GM18870 (cell line): ENCODE data around the gene NFATC2.
"Not testable (repeated sequence)": the region's sequence is repeated elsewhere in the genome, so short reads cannot be mapped to it uniquely, and the experiment has no call there.

ENCODE experiments used
- ATAC-seq: cut with Tn5 transposase; IDR thresholded peaks from one replicate; pipeline ENCODE4 v1.9.1; 2021; ENCODE audit warnings: moderate library complexity; ENCODE audit not compliant: unreplicated experiment

The NFATC2 gene

DNA sequence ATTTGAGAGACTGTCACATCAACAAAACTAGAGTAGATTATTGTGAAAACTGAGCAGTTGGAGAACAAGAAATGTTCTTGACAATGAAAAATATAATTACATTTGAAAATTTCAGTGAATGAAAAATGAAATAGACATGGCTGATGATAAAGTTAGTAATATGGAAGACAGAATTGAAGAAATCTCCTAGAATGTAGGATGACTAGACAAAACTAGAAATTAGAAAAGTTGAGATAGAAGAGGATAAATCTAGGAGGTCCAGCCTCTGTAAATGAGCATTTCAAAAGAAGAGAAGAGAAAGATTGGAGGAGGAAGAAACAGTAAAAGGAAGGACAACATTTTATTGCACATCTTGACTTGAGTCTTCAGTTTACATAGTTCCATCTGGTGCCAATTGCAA, 178.7 kb downstream of the NFATC2 start:
- ATAC-seq = no peak

DNA sequence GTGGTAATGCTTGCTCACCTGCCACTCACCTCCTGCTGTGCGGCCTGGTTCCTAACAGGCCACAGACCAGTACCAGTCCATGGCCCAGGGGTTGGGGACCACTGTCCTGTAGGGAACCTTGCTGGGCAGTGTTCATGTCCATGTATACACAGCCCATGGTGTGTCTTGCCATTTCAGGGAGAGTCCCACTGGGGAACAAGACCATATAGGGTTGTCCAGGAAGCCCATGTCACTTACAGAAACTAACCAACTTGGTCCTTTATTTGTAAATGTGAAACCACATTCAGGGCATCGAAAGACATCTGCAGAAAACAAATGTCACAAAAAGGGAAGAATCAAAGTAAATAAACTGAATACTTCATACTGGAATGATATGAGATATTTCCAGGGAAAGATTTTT, 179.1 kb downstream of the NFATC2 start:
- ATAC-seq = no peak

DNA sequence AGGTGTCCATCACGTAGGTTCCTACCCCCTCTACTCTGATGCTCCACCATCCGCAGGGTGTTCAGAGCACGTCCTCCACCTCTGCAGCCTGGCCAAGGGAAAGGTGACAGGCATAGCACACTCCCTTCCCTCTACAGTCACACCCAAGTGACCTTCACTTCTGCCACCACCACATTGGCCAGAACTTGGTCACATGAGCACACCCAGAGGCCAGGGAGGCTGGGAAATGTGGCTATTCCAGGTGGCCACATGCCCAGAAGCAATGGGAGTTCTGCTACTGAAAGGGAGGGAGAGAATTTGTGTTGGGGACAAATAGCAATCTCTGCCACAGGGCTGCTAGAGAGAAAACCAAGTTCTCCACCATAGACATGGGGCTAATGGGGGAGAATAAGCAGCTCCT, 180.3 kb downstream of the NFATC2 start:
- no peak for ATAC-seq

DNA sequence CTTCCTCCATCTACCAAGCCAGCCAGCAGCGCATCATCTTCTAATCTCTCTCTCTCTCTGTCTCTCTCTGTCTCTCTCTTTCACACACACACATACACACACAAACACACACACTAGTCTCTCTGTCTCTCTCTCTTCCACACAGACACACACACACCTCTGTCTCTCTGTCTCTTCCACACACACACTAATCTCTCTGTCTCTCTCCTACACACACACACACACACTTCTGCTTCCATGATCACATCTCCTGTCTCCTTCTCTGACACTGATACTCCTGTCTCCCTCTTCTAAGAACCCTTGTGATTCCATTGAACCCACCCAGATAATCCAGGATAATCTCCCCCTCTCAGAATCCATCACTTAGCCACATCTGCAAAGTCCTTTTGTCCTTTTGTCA, 181.3 kb downstream of the NFATC2 start:
- ATAC-seq = no peak

DNA sequence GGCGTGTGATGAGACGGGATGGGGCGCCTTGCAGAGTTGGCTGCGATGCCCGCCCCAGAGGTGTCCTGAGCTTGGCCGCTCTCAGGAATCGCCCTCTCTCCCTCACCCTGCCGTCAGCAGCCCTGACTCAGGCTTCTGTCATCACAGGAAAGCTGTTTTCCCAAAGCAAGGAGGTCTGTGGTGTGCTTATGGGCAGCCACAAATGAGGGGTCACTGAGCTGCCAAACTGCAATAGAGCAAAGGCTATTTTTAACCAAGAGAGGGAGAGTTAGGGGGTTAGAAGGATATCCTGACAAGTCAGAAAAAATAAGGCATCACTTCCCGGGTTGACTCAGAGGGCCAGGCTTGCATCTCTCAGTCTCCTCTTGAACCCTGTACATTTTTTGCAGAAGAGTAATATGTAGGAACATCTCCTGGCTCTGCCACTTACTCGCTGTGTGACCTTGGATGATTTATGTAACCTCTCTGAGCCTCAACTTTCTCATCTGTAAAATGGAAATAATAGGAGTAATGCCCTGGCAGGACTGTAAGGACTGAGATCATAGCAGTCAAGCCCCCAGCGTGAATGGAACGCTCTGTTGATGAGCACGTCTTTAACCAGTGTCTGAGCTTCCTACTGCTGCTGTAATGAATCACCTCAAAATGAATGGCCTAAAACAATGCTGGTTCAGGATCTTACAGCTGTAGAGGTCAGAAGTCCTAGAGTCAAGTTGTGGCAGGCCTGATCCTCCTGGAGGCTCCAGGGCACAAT, 181.9 kb downstream of the NFATC2 start:
- no peak for ATAC-seq

DNA sequence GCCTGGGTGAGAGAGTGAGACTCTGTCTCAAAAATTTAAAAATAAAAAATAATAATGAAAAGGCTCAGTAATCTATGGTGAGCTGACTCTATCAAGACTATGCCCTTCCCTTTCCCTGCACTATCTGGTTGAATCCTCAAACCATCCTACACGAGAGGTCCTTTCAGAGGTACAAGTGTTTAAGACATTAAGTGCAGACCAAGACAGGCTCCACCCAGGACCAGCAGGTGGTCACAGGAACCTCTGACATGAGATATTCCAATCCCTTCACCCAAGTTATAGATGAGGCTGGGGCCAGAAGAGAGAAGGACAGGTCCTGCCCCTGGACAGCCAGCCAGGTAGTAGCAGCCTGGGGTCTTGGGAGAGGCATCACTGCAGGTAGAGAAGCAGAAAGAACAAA, 182.6 kb downstream of the NFATC2 start:
- no peak for ATAC-seq

DNA sequence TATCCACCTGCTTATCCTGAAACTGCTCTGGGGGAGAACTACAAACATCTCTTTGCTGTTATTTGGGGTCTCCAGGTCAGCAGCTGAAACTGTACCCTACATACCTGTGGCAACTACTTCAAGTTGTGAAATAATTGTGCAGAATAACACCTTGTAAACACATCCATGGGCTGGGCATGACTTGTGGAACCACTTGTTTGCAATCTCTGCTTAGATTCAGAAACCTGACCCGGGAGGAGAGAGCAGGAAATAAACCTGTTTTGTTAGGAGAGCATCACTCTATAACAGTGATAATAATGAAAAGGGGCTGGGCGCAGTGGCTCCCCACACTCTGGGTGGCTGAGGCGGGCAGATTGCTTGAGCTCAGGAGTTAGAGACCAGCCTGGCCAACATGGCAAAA, 183.1 kb downstream of the NFATC2 start:
- no peak for ATAC-seq

DNA sequence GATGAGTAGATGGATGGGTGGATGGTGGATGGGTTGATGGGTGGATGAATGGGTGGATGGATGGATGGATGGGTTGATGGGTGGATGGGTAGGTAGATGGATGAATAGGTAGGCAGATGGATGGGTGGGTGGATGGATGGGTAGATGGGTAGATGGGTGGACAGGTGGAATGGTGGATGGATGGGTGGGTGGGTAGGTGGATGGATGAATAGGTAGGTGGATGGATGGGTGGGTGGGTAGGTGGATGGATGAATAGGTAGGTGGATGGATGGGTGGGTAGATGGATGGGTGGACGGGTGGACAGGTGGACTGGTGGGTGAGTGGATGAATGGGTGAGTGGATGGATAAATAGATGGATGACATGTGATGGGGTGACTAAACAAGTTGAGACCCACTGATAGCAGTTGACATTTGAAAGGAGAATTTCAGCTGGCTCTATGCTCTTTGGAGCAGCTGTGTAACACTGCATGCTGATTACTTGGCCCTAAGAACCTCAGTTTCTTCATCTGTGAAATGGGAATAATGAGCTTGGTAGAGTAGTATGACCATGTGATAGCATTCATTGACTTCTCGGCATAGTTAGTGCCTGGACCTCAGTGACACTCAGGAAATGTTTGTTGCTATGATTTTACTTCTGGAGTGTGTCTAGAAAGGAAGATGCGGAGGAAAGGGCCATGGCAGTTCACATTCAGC, 184.3 kb downstream of the NFATC2 start:
- no peak for ATAC-seq

DNA sequence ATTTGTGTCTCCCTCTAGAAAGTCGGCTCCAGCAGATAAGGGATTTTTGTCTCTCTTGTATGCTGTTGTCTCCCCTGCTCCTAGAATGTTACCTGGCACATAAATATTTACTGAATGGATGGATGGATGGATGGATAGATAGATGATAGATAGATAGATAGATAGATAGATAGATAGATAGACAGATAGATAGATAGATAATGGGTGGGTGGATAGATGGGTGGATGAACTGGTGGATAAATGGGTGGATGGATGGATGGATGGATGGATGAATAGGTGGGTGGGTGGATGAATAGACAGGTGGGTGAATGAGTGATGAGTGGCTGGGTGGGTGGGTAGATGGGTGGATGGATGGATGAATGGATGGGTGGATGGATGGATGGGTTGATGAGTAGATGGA, 185.0 kb downstream of the NFATC2 start:
- ATAC-seq = no peak

DNA sequence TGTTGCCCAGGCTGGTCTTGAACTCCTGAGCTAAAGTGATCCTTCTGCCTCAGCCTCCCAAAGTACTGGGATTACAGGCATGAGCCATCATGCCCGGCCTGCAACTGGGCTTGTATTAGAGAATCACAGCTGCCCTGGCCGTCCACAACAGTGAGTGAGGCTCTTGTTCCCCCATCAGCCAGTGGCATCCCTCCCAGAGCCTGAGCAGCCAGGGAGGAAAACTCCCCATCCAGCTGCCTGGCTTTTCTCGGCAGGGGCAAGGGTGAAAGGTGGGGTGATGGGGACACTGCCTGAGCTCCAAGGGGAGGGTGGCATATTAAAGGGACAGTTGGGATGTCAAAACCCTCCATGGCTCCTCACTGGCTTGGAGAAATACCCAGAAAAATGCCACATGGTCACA, 185.6 kb downstream of the NFATC2 start:
- ATAC-seq = no peak

DNA sequence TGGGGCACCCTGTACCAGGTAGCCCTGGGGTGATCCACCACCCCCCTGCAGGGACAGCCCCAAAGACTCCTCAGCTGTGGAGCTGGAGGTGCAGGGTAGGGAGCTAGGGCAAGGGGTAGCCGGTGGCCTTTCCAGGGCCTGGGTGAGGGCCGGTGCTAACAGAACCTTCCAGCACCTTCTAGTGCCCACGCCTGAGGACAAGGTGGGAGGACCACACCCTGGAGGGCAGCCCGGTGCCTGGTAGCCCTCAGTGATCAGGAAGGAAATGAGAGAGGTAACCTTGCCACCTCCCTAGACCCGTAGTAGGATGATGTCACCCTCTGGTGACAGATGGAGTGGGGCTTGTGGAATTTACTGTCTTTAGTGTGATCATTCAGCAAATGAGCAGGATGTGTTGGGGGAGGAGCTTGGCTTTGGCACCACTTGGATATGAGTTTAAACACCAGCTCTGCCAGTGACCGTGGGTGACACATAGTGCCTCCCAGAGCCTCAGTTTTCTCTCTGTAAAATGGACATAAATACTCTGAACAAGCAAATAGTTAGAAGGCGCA, 187.7 kb downstream of the NFATC2 start:
- no peak for ATAC-seq

DNA sequence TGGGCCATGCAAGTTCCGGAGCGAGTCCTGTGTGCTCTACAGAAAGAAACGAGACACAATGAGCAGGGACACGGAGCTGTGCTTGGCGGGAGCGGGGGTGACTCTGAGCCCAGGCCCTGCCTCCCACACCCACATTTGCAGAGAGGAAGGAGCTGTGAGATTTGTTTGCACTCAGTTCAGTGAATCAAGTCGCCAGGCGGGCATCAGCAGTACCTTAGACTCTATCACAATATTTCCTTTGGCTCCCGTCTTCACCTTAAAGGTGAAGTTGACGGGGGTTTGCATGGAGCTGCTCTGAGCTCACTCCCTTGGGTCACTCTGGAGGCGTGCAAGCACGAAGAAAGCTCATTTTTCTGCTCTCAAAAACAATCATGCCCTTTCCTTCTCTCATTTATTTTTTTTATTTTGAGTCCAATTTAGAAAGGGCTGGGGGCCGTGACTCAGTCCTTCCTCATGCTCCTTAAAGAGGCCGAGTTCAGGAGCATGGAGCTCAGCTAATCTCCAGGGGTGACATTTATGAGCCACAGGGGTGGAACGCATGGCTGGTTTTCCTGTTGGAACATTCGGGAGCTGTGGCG, 188.2 kb downstream of the NFATC2 start:
- no peak for ATAC-seq

DNA sequence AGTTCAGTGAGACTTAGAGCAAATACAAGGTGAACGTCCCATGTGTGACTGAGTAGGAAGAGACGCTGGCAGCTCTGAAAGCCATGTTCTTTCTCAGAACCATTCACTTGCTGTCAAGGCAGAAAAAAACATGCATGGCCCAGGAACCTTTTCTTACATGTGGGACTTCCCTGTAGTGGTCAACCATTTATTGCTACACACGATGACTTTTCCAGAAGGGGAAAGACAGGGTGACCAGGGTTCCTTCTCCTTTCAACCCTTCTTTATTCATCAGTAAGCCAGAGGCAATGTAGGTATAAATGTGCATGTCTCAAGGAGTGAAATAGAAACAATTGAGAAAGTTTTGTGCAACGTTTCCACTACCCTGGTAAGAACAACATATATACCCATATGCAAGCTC, 189.0 kb downstream of the NFATC2 start:
- ATAC-seq = no peak

DNA sequence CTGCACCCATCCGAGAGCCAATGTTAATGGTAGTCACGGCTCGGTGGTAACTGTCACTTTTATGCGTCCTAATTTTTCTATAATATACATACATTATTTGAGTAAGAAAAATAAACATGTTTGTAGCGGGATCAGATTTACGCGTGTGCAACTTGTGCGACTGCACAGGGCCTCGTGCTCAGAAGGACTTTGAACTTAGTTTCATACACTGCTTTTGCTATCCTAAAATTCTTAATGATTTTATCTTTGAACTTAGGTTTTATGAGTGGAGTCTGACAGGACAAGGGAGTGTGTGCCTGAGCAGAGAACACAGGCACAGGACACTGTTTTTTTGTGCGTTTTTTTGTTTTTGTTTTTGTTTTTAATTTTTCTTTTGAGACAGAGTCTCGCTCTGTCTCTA, 189.7 kb downstream of the NFATC2 start:
- ATAC-seq = no peak

DNA sequence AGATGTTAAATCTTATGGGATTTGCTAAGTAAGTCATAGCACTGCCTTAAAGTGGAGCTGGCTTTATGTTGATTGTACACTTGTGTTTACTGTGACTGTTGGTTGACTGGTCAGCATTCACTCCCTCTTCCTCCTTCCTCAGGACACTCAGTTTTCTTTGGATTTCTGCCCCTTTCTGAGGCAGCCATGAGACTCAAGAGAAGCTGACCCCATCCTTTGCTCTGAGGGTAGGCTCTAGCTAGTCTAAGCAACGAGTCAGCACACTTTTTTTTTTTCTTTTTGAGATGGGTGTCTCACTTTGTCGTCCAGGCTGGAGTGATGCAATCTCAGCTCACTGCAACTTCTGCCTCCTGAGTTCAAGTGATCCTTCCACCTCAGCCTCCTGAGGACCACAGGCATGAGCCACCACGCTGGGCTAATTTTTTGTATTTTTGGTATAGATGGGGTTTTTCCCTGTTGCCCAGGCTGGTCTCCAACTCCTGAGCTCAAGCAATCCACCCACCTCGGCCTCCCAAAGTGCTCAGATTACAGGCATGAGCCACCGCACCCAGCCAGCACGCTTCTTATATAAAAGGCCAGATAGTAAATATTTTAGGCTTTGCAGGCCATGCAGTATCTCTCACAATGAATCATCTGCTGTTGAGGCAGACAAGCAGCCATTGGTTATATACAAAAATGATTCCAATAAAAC, 191.4 kb downstream of the NFATC2 start:
- ATAC-seq = no peak

DNA sequence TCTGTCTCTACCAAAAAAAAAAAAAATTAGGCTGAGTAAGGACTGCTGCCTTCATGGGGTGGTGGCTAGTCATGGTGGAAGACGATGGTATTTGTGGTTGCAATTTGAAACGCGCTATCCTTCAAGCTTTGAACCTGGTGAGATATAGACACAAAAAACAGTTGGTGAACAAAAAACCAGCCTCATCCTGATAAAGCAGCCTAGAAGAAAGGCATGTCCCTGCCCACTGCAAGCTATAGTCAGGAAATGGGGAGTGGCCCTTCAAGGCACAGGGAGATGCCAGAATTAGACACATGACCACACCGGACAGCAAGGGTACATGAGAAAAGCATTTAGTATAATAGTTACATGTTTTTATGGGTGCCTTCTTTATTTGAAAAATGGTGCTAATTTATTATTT, 193.6 kb downstream of the NFATC2 start:
- no peak for ATAC-seq

DNA sequence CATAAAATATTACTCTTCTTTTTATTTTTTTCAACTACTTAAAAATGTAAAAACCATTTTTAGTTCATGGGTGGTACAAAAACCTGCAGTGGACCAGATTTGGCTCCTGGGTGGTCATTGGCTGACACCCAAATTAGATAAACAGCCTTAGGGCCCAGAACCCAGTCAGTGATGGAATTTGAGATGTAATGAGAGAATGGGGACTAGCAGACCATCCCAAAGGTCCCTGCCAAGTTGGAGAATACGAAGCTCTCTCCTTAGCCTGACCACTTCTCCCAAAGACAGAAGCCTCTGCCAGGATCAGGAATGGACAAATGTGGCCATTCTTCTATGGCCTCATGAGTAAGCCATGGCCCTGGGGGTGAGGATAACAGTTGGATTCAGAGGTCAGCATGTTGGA, 194.7 kb downstream of the NFATC2 start:
- ATAC-seq = no peak

DNA sequence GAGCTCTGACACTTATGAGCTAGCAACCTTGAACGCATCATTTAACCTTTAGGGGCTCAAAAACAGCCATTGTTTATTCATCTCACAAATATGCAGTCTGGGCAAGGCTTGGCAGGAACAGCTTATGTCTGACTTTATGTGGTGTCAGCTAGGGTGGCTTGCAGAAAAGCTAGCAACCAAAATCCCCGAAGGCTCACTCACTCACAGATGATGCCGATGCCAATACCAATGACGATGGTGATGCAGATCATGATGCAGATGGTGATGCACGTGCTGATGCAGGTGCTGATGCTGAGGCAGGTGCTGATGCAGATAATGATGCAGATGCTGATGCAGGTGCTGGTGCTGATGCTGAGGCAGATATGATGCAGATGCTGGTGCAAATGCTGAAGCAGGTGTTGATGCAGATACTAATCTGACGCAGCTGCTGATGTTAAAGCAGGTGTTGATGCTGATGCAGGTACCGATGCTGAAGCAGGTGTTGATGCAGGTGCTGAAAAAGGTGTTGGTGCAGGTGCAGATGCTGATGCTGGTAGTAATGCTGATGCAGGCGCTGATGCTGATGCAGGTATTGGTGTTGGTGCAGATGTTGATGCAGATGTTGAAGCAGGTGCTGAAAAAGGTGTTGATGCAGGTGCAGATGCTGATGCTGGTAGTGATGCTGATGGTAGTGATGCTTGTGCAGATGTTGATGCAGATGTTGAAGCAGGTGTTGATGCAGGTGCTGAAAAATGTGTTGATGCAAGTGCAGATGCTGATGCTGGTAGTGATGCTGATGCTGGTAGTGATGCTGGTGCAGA, 195.6 kb downstream of the NFATC2 start:
- no peak for ATAC-seq

DNA sequence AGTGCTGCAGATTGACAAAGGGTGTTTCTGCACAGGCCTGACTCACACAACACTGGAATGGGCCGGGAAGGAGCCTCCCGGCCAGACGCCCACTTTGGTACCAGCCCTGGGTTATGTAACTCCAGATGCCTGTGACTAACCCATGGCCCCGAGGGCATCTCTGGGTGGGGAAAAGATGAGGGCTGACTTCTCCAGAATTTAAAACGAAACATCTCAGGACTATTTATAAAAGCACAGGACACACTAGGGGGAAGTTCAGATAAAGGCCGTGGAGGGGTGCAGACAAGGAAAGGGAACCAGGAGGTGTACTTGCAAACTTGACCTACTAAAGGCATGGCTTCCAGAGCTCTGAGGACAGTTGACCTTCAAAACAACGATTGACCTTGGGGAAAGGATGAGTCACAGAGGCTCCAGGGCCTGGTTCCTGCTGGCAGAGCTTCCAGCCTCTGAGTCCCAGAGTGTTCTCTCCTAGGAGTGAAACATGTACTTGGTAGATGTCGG, 196.9 kb downstream of the NFATC2 start:
- no peak for ATAC-seq

DNA sequence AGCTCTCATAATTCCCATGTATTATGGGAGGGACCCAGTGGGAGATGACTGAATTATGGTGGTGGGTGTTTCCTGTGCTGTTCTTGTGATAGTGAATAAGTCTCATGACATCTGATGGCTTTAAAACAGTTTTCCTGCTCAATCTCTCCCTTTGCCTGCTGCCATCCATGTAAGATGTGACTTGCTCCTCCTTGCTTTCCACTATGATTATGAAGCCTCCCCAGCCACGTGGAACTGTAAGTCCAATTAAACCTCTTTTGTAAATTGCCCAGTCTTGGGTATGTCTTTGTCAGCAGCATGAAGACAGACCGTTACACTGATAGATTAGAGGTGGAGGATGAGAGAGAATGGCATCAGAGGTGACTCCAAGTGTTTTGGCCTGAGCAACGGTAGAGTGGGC, 198.7 kb downstream of the NFATC2 start:
- not testable (repeated sequence) for ATAC-seq
